ENCODE results near the gene FAM135A.
"Not testable (repeated sequence)": the region's sequence is repeated elsewhere in the genome, so short reads cannot be mapped to it uniquely, and the experiment has no call there.

FAM135A gene

GRCh38 chr6:70459699-70460098, 46.4 kb downstream of the FAM135A start:
- DNase-seq (ENCODE audit: low read depth in 2 of 2): not testable (repeated sequence)

GRCh38 chr6:70470016-70470415, 56.7 kb downstream of the FAM135A start:
- DNase-seq (ENCODE audit: low read depth in 2 of 2): no peak

GRCh38 chr6:70470510-70470909, 57.2 kb downstream of the FAM135A start:
- not testable (repeated sequence) for DNase-seq (ENCODE audit: low read depth in 2 of 2)

DNA sequence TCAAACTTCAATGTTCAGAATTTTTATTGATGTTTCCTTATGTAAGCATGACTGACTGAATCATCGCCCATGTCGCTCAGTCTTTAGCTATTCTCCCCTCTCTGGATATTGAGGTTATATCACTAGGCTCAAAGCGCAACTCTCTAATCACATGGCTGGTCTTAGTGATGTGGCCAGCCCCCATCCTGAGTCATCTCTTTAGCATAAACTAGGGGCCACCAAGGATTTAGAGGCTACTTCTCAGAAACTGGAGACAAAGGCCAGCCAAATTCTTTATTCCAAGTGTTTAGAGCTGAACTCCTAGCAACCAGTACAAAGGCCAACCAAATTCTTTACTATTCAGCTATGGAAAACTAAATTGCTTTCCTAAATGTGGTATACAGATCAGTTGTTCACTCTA, 61.4 kb downstream of the FAM135A start:
- DNase-seq (ENCODE audit: low read depth in 2 of 2): no peak

- DNase-seq (ENCODE audit: low read depth in 2 of 2): no peak
Measured at GRCh38 chr6:70479236-70479635, 65.9 kb downstream of the FAM135A start.

- not testable (repeated sequence) for DNase-seq (ENCODE audit: low read depth in 2 of 2)
Measured at GRCh38 chr6:70486638-70487037, 73.3 kb downstream of the FAM135A start.

DNA sequence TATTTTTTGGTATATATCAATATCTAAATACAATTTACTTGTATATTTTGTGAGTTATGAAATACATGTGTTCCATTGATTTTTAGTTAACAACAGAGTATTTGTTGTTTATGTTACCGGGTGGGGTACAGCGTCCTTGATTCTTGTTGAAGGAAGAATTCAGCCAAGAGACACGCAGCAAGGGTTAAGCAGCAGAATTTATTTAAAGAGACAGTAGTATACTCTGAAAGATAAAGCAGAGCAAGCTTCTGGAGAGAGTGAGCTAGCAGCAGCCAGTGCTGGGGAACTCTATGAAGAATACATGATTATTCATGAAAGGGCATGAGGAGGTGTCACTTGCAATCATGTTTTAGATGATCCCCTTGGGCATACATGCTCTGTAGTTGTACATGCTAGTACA, 76.1 kb downstream of the FAM135A start:
- no peak for DNase-seq (ENCODE audit: low read depth in 2 of 2)

- no peak for DNase-seq (ENCODE audit: low read depth in 2 of 2)
Measured at GRCh38 chr6:70494833-70495232, 81.5 kb downstream of the FAM135A start.

DNA sequence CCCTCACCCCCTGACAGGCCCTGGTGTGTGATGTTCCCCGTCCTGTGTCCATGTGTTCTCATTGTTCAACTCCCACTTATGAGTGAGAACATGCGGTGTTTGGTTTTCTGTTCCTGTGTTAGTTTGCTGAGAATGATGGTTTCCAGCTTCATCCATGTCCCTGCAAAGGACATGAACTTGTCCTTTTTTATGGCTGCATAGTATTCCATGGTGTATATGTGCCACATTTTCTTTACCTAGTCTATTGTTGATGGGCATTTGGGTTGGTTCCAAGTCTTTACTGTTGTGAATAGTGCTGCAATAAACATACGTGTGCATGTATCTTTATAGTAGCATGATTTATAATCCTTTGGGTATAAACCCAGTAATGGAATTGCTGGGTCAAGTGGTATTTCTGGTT, 82.5 kb downstream of the FAM135A start:
- not testable (repeated sequence) for DNase-seq (ENCODE audit: low read depth in 2 of 2)

DNA sequence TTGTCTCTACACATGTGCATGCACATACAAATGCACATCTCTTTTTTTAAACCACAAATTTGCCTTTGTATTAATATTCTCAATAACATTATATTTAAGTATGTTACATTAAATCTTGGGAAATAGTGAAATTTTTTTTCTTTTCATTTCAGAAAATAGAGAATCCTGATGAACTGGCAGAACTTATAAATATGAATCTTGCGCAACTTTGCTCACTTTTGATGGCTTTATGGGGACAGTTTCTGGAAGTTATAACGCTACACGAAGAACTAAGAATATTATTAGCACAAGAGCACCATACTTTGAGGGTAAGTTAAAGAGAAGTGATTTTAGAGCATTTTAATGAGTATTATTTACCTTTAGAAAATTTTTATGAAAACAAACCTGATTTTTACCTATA, 89.2 kb downstream of the FAM135A start:
- no peak for DNase-seq (ENCODE audit: low read depth in 2 of 2)

GRCh38 chr6:70503813-70504465, 90.6 kb downstream of the FAM135A start:
- DNase-seq (ENCODE audit: low read depth in 2 of 2): no peak

GRCh38 chr6:70506321-70506720, 93.0 kb downstream of the FAM135A start:
- no peak for DNase-seq (ENCODE audit: low read depth in 2 of 2)

DNA sequence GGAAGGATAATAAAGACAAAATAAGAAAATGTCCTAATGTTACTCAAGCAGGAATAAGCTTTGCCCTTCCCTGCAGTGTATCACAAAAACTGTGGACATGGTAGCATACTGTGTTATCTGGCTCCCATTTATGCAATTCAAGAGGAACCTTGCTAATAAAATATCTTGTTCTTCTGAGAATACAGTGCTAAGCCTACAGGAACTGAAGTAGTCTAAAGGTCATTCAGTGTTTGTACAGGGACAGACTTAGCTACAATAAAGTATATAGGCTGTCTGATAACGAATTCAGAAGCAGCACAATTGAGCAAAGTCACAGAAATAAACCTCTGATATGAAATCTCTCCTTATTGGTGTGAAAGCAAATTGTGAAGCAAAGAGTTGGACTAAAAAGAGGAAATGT, 93.9 kb downstream of the FAM135A start:
- DNase-seq (ENCODE audit: low read depth in 2 of 2): no peak

- DNase-seq (ENCODE audit: low read depth in 2 of 2): no peak
Measured at GRCh38 chr6:70508953-70509352, 95.6 kb downstream of the FAM135A start.

DNA sequence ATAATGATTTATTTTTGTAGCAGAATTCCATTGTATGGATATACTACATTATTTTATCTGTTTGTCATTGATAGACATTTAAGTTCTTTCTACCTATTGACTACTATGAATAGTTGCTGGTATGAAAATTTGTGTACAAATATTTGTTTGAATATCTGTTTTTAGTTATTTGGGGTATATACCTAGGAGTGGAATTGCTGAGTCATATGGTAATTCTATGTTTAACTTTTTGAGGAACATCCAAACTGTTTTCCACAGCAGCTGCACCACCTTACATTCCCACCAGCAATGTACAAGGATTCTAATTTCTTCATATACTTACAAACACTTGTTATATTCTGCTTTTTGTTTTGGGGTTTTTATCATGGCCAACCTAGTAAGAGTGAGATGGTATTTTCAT, 97.3 kb downstream of the FAM135A start:
- no peak for DNase-seq (ENCODE audit: low read depth in 2 of 2)

DNA sequence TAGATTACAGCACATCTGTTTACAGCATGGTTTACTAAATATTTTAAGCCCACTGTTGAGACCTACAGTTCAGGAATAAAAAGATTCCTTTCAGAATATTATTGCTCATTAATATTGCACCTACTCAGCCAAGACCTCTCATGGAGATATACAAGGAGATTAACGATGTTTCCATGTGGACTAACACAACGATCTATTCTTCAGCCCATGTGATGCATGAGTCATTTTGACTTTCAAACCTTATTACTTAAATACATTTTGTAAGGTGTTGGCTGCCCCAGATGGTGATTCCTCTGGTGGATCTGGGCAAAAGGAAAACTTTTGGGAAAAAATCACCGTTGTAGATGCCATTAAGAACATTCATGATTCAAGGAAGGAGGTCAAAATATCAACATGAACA, 105.4 kb downstream of the FAM135A start:
- DNase-seq (ENCODE audit: low read depth in 2 of 2): no peak

DNA sequence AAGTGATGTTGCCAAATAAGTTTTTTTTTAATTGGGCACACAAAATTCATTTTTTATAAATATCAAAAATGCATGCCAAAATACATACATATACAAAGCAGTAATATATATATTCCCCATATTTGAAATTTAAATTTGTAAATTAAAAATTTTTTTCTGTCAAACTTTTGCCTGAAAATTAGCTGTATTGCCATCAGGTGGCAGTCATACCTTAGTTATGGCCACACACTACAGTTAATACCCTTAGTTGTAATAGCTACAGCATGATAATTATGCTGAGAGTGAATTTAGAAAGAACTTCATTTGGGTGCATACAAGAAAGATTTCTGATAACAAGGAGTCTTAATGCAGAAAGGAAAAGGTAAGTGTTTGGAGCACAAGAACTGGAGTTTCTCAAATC, 107.3 kb downstream of the FAM135A start:
- no peak for DNase-seq (ENCODE audit: low read depth in 2 of 2)

DNA sequence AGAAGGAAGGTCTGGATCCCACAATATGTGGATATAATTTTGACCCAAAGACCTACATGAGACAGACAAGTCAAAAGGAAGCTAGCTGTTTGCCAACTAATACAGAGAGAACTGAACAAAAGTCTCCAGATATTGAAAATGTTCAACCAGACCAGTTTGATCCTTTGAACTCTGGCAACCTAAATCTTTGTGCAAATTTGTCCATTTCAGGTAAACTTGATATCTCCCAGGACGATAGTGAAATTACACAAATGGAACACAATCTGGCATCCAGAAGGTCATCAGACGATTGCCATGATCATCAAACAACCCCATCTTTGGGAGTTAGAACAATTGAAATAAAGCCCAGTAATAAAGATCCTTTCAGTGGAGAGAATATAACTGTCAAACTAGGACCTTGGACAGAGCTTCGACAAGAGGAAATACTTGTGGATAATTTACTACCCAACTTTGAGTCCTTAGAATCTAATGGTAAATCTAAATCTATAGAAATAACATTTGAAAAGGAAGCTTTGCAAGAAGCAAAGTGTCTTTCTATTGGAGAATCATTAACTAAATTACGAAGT, 111.5 kb downstream of the FAM135A start:
- DNase-seq (ENCODE audit: low read depth in 2 of 2): no peak

- no peak for DNase-seq (ENCODE audit: low read depth in 2 of 2)
Measured at GRCh38 chr6:70527071-70527737, 113.9 kb downstream of the FAM135A start.

GRCh38 chr6:70530023-70530422, 116.7 kb downstream of the FAM135A start:
- DNase-seq (ENCODE audit: low read depth in 2 of 2): no peak

GRCh38 chr6:70531133-70531532, 117.8 kb downstream of the FAM135A start:
- DNase-seq (ENCODE audit: low read depth in 2 of 2): no peak

DNA sequence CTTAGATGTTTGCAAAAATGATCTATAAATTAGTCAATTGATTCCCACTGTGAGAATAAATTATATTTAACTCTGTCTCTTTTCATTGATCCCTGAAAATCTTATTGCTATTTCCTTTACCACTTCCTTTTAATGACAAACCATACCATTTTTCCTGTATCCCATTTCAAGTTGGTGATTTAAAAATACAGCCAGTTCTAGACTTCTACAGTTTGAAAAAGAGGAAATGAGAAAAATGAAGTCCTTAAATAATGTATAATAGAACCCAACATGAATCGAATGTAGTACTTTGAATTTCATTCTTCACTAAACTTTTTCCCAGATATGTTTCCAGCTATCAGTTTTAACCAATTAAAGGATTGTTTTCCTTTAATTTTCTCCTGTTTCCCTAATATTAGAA, 124.0 kb downstream of the FAM135A start:
- DNase-seq (ENCODE audit: low read depth in 2 of 2): no peak

DNA sequence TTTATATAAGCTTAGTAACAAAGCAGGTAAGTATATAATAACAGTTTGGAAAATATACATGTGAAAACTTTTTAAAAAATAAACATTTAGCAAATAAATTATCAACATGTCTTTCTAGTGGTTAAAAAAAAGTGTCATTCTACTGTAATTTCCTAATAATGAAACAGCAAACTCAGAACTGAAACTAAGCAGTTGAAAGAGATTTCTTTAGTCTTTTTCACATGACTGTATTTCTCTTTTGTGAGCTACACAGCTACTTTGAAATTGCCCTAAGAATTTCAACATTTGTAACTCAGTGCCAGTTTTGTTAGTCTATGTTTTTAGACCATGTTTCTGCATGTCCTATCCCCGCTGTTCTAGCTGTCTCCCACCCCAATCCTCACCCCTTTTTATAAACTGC, 125.1 kb downstream of the FAM135A start:
- no peak for DNase-seq (ENCODE audit: low read depth in 2 of 2)
